Daoy (cell line): ENCODE measurements around the gene FOSL2. TPM values are rescaled to one million over a fixed set of nuclear protein-coding genes. Genes with fewer than 3 reads are reported as not detected.
A peak's percentile ranks its signal among the peaks of the same experiment; 100 is the strongest.

Experiments
- DNase-seq: peaks from one replicate; pipeline ENCODE4 v3.0.0-alpha.2; 2015; ENCODE audit warnings: low read depth
- total RNA-seq: library from RNA; depleted of rRNA; stranded (reverse); fragments of >200 nt; shearing (Covaris generic); gene quantifications from 2 replicates; pipeline ENCODE4 v1.2.3, GENCODE V29; 2014; rRNA removed

Gene FOSL2
- 56.0 and 62.1 TPM in 2 replicates for total RNA-seq

DNA sequence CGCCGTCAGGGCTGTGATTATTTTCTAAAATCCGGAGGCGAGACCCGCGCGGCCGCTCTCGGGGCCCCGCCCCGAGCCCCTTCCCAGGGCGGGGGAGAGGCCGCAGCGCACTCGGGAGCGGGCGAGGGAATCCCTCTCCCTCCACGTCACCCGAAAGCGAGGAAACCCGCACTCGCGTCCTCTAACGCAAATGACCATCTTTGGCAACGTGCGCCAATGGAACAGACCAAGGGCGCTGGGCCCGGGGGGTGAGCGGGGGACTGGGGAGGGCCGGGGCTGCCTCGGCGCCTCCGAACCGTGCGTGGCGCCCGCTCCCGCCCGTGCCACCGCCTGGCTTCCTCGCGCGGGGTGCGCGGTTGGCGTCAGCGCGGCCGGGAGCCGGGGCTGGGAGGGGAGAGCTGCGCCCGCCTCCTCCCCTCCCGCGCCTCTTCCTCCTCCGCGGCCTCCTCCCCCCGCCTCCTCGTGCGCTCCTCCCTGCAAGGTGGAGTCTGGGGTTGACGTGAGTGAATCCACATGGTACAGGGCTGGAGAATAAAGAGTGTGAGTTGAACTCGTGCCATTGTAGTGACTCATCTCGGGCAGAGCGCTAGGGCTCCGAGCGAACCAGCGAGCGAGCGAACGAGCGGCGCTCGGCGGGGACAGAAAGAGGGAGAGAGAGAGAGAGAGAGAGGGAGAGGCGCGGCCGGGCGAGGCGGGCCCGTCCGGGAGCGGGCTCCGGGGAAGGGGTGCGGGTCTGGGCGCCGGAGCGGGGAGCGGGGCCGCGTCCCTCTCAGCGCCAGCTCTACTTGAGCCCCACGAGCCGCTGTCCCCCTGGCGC is at the start of gene FOSL2:
TSS of gene FOSL2 (plus strand) at position 562 of the 817 bp plus-strand sequence. CDS start 863 bp downstream, outside the sequence.
- peak; percentile 100 for DNase-seq

DNA sequence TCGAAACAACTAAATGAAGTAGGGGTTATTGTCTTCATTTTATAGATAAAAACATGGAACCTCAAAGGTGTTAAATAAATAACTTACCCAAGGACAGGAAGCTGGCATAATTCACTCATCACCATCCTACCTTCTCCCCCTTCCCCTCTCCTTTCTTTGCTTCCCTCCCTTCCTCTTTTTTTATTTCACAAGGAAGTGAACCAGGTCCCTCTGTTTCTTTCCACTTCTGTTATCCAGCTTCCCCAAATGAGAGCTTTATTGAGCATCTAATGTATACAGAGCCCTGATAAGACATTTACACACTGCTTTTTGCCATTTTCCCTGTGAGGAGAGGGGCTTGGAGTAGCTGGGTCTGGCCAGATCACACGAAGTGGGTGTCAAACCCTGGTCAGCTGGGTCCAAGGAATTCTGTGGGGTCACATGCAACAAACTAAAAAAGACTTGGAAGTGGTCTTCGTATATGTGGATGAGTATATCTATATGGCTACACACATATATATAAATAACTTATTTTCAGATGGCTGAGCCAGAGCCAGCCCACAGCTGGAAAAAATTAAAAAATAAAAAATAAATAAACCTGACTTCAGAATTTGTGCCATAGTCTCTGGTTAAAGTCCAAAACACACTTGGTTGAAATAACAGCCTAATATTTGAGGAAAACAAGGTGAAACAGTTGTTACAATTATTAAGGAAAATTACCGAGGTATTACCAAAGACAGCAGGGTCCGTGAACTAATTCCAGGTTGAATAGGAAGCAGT is 49.3 kb upstream of the FOSL2 start:
- no peak for DNase-seq

DNA sequence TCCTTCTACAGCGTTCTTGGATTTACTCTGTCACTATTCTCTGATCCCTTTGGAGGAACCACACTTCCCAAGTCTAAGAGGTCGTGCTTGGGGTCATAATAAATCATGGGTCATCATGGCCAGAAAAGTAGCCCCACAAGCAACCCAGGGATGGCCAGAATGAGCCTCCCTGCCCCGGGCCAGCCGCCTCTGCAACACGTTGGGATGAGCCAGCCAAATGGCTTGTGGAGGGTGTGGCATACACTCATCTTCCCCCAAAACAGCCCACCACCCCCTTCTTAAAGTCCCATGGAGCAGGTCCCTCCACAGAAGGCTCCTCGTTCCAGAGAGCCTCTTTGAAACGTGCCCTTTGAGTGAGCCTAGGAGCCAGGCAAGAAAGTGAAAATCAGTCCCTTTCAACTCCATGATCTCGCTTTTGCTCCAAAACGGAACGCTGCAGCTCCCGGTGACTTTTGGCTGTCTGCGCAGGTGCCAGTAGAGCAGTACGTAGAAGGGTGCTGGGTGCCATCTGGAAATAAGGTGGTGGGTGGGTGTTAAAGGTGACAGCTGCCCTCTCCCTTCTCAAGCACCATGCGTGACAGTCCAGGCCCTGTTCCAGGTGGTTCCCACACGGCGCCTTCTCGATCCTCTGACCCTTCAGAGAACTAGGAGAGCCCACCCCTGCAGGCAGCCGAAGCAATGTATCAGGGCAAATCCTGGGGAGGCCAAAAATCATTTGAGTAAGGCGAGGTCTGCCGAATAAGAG is 48.5 kb upstream of the FOSL2 start:
- DNase-seq: no peak

DNA sequence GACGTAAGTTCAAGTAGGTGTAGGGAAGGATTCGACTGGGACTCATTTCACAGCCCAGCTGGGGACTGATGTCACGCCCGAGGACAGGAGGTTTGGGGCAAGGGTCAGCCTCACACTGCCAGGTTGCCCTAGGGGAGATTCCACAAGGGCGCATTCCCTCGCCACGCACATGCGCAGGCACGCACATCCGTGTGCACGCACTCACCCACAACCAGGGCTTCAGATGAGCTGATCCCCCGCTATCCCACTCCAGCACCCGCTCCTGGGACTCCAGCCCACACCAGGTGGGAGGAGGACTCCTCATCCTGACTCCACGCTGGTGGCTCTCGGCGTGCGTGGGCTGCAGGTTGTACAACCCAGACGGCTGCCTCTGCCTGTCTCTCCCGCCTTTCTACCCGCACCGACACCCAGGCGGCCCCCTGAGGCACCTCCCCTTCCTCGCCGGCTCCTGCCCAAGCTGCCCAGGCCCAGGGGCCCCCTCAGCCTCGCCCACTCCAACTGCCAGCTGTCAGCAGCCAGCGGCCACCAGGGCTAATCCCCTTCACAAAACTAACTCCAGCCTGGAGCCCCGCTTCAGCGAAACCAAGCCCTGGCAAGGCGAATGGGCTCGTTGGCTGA is 47.8 kb upstream of the FOSL2 start:
- DNase-seq: no peak

DNA sequence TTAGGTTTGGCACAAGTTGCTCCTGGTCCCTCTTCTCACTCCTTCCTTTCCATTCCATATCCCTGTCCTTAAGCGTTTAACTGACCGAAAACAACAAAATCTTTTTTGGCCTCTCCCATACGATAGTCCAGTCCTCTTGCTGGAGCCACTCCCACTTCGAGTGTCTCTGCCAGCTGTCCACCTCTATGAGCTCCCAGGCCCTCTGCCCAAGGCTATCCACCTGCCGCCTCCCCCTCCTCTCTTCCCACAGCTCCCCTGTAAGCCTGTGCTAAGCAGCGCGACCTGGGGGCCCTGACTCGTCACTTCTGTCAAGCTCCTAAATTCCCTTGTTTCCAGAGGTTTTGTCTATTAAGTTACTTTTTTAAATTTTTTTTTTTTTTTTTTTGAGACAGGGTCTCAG is 47.0 kb upstream of the FOSL2 start:
- DNase-seq: no peak

DNA sequence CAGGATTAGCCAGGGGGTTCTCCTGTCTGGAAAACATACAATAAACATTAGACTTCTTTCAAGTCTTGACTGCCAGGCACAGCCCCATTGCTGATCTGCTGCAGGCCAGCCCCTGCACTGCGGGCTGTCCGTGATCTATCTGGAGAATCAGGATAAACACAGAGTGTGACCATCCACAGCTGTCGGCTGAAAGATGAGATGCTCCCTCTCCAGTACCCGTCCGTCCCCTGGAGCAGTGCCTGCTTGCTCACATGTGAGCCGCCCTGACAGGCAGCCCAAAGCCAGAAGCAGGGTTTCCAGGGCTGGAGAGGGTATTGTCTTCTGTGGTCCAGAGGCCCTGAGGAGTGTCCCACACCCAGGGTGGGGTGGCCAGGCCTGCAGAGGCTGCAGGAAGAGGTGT is 46.1 kb upstream of the FOSL2 start:
- DNase-seq: no peak

DNA sequence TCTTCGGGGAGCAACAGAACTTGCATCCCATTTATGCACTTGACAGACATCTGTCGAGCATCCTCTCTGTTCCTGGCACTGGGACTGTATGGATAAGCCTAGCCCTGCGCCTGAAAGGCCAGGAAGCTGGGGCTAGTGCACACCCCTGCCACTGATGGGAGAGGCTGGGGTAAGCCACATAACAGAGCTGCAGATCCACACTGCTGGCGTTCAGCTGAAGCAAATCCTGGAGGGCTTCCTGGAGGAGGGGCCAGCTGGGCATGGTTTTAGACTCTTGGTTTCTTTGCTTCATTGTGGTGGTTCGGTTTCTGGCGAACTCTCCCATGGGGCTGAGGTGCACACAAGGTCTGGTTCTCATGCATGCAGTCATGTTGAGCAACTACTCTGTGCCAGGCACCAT is 45.5 kb upstream of the FOSL2 start:
- DNase-seq: no peak

DNA sequence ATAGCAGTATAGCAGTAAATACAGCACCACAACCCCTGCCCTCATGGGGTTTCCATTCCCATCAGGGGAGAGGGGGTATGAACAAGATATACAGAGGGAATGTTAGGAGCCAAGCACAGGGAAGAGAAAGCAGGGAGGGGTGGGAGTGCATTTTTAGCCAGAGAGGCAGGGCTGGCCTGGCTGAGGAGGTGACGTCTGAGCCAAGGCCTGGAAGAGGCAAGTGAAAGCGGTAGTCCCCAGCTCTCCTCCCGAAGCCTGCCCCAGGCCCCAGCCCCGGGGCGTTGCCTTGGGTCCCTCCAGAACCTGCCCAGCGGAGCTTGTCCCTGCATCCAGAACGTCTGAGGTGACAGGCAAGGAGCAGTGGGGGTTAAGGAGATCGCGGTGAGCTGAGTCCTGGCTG is 45.1 kb upstream of the FOSL2 start:
- no peak for DNase-seq

DNA sequence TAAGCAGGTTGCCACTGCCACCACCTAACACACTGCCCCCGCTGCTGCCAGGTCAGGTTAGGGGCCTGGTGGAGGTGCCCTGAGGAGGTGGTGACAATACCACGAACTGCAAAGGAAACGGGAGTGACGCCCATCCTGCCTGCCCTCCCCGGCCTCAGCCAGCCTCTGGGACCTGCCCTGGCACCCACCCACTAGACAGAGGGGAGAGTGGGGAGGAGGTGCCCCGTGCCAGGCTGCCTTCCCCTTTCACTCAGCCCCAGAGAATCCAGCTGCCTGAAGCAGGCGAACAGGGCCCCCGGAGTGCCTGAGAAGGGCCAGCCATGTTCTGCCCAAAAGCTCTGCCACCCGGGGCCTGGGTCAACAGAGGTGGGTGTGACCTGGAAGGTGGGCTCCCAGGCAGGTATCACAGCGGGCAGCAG is 44.5 kb upstream of the FOSL2 start:
- DNase-seq: no peak

DNA sequence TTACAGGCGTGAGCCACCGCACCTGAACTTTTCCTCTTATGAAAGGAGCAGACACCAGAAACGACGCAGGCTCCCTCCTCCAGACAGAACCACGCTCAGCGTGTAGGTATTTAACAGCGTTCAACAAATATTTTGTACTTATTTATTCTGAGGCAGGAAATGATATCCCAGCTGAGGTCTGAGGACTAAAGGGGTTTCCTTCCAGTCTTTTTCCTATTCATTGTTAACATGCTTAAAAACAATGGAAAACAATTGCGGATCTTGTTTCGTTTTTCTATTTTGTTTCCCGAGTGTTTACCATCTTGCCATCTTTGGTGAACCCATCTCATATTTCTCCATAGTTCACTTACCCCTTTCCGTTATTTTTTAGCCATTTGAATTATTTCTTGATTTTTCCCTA is 43.7 kb upstream of the FOSL2 start:
- no peak for DNase-seq

DNA sequence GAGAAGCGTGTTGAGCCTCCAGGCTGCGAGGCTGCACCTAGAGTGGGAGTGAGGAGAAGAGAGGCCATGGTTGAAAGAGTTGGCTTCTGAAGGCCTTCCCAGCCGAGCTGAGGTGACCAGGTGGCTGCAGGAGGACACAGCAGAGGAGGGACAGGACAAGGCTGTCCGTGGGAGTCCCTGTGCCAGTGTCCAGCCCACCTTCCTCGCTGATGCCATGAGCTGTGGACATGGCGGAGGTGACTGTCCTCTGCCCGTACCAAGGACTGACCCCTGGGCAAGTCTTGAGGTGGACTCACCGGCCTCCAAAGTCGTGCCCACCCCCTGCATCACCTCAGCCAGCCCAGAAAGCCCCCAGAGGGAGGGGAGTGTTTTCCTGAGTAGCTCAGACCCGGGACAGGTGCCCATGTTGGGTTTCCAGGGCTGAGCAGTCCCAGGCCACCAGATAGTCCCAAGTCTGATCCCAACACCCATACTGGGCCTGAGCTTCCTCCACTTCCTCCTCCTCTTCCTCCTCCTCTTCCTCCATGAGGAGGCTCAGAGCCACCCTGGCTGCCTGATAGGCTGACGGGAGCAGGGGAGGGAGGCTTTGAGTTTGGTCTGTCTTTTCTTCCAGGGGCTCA is 43.0 kb upstream of the FOSL2 start:
- no peak for DNase-seq

DNA sequence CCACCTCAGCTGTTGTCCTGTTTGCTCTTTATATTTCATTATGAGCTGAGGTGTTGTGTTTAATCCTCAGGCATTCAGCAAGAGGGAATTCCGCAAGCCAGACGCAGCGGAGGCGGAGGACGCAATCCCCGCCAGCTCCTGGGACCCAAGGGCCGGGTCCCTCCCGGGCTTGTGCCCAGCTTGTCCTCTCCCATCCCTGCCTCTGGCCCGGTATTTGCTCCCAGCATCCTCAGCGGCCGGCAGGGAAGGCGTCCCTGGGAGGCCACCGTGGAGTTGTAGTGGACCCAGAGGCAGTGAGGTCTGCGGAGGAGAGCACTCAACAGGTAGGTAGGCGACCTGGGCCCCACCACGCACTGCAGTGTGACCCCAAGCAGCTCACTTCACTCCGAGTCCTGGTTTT is 42.5 kb upstream of the FOSL2 start:
- DNase-seq: no peak

DNA sequence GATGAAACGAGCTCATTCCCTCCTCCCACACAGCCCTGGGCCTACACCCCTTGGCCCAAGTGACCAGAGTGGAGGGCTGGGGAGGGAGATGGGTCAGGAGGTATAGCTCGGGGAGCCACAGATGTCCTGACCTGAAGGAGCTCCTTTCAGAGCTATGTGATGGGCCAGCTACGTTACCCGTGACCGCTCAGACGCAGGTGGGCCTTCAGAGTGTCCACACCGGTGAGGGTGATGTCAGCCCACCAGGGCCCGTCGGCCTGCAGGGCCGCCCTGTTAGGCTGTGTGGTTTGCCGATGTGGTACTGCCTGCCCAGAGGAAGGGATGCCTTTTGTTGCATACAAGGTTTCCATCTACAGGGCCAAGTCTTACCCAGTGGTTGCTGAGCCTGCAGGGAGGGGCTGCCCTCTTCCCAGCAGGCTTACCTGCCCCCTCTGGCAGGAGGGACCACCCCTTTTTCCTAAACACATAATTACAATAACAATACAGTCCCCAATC is 41.8 kb upstream of the FOSL2 start:
- no peak for DNase-seq

DNA sequence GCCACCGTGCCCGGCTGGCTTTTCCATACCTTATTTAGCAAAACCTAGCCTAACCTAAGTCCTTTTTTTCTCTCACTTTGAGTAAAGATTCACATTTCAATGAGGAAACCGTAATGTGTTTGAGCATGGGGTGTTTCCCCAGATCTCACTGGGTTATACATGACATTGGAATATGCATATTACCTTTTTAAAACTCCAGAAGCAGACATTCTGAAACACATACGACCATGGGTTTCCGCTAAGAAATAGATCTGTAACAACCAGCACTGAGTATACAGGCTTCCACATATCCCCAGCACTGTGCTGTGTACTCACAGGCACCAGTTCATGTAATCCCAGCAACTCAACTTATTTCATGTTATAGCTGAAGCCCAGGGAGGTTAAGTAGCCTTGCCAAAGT is 41.0 kb upstream of the FOSL2 start:
- DNase-seq: no peak

DNA sequence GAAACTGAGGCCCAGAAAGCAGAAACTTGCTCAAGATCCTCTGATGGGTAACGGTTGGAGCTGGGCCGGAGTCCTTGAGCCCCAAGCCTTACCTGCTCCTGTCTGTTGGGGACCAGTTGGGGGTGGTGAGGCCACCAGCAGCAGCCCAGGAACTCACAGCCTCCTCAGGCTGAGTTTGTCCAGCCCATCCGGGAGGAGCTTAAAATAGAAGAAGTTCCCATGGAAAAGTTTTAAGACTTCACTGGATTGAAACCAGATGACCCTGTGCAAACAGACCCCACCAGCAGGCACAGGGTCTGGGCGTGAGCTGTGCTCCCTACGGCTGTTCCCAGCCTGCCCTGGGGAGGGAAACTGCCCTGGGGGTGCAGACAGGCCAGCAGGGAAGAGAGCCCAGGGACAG is 40.6 kb upstream of the FOSL2 start:
- no peak for DNase-seq

DNA sequence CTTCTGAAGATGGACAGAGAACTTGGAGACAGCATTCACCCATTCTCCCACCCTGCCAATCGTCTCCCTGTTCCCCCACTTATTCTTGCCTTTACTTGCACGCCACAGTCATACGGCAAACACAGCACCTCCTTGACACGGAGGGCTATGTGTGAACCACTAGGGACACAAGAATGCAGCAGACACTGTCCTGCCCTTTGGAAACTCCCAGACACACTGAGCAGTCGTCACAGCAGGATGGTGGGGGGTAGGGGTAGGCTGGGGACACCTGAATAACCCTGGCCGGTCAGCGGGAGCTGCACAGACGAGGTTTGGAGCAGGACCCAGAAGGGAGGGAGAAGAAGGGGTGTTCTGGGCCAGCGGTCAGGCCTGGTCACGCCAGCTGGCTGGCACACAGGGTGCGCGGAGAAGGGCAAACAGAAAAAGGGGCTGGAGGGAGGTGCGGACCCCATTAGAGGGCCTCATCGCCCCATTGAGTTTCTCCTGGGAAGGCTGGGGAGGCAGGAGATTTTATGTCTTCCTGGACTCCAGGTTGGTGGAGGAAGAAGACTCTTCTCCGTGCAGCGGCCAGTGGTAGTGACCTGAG is 40.0 kb upstream of the FOSL2 start:
- DNase-seq: no peak

DNA sequence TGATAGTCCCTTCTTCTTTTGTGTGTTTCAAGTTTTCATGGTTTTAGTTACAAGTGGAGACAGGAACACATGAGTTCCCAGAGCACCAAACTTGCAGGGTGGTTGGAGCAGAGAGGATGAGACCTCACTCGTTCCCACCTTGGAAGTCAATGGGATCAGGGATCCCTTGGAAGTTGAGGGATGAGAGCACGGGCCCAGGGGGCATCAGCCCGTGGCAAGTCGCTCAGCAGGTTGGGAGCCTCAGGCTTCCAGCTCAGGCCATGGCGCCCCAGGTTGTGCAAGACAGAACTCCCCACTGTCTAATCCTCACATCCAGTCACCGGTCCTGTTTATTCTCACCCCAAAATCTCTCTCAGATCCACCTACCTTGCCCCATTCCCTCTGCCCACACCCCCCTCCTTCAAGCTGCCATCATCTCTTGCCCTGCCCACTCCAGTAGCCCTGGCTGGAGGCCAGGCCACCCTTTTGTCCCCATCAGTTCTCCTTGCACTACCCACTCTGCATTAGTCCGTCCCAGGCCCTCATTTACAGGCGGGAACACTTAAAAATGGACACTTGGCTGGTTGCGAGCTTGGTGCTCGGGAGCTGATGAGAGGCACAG is 37.6 kb upstream of the FOSL2 start:
- DNase-seq: no peak

DNA sequence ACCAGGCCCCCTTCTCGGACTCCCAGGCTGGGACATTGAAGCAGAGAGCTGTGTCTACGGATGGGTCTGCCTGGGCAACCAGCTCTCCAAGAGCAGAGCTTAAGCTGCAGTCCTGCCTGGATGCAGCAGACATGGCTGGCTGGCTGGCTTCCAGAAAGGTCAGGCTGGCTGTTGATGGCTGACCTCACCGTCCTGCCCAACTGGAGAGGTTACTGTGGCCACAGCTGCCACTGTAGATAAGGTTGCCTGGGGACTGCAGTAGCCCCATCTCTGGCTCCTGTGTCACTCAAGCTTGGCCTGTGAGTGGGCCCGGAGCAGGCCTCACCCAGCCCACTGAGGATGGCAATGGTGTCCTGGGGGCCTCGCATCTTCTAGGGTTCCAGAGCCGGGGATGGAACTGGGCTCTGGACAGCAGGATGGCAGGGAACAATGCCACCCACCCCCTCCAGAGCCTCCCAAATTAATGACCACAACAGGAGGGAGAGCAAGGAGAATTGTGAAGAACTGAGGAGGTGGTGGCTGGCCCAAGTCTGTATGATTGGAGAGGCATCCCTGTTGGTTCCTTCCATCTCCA is 37.0 kb upstream of the FOSL2 start:
- DNase-seq: no peak

DNA sequence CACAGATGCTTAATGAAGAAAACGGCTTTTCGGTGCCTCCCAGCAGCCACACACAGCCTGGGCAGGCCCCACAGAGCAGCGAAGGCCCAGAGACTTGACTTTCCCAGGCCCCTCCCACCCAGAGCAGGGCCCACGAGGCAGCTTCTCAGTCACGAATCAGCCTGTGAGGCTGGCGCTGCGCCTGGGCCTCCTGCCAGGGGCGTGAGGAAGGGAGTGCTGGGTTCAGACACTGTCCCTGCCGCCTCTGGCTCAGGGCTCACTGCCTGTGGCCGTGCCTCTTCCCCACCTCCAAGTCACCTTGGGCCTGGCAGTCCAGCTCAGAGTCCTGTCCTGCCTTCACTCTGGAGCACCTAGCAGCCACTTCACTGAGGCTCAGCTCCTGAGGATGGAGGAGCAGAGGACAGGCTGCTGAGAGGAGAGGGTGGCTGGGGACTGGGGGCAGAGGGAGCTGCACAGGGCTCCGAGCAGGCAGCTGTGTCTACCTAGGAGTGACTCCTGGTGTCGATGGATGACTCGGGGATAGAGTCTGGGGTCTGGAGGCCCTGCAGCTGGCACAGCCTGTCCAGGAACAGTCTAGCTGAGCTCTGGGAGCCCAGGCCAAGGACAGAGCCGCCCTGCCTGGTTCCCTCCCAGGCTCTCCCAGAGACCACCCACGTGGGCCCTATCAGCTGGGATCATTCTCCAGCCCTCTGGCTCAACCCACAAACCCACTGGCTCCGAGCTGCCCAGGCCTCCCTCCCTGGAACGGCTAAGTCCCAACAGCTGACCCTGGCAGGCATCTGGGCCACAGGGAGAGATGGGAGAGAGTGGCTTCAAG is 36.4 kb upstream of the FOSL2 start:
- peak; percentile 87 for DNase-seq
